Large intestine (tissue), 3 donors: ENCODE results near the gene COL20A1. TPM values are rescaled to one million over a fixed set of nuclear protein-coding genes. Genes with fewer than 3 reads are reported as not detected.

Experiments
- DNase-seq, 2 donors: peaks; one replicate each; pipeline versions ENCODE4 v3.0.0 to v3.0.0-alpha.2; 2013
- H3K27ac ChIP-seq: one replicate; pipeline ENCODE4 v1.5.1; 2013; ENCODE audit warnings: low read length
- H3K27me3 ChIP-seq: 2 replicates; pipeline ENCODE4 v1.6.1; 2013; ENCODE audit warnings: low read length; ENCODE audit not compliant: control insufficient read depth, insufficient read depth
- H3K36me3 ChIP-seq: 2 replicates; pipeline ENCODE4 v1.6.1; 2013; ENCODE audit warnings: low read length; ENCODE audit not compliant: control insufficient read depth, insufficient read depth
- H3K4me1 ChIP-seq: one replicate; pipeline ENCODE4 v1.6.1; 2013; ENCODE audit warnings: low read length; ENCODE audit not compliant: control insufficient read depth, insufficient read depth
- H3K4me3 ChIP-seq: one replicate; pipeline ENCODE4 v1.5.1; 2013; ENCODE audit warnings: low read length
- H3K9me3 ChIP-seq: one replicate; pipeline ENCODE4 v1.6.1; 2013; ENCODE audit warnings: mild to moderate bottlenecking, low read depth, low read length, moderate library complexity; ENCODE audit not compliant: control insufficient read depth
- WGBS: methylation state at CpG from one replicate; pipeline ENCODE4 v1.1.5; 2013; ENCODE audit warnings: low lambda C conversion rate; ENCODE audit not compliant: insufficient coverage; 5-methylcytosine and 5-hydroxymethylcytosine counted together
- polyA plus RNA-seq: library from polyadenylated mRNA; unstranded; fragments of 120-200 nt; gene quantifications from one replicate; pipeline ENCODE4 v1.2.1, GENCODE V29; 2013

The COL20A1 gene
- polyA plus RNA-seq, 1 donor, result 7.2 TPM

GRCh38 chr20:63354636-63355350, 61.8 kb downstream of the COL20A1 start:
- WGBS, result no CpG with 5 or more reads among the region's 25 CpGs
- Histone ChIP-seq H3K27me3 (peaks cover 8% of the 10 kb centered on the region), H3K36me3 (no peaks in the 10 kb centered on the region), H3K27ac (no peak overlapping the region), H3K4me1 (no peaks in the 10 kb centered on the region), H3K9me3 (peaks cover 5% of the 10 kb centered on the region), H3K4me3 (no peak overlapping the region)
- no peak for DNase-seq

DNA sequence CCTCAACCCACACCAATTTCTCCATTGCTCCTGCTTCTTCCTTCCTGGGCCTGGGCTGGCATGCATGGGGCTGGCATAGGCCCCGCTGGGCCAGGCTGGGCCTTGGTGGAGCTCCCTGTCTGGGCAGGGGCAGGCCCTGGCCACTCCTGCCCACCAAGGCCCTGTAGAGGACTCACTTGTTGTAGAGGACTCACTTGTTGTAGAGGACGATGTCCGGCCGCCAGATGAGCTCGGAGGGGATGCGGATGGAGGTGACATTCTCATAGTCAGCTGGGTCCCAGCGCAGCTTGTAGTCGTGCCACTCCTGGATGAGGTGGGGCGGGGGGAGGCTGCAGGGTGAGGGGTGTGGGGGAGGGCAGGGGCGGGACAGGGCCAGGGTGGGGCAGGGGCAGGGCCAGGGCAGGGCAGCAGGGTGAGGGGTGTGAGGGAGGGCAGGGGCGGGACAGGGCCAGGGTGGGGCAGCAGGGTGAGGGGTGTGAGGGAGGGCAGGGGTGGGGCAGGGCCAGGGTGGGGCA, 62.9 kb downstream of the COL20A1 start:
- WGBS, result no CpG with 5 or more reads among the region's 11 CpGs
- H3K4me3 ChIP-seq, result no peak overlapping the region
- peaks cover 3% of the 10 kb centered on the region for H3K9me3 ChIP-seq
- no peak overlapping the region for H3K27ac ChIP-seq
- H3K36me3 ChIP-seq, result no peaks in the 10 kb centered on the region
- no peak for DNase-seq
- no peaks in the 10 kb centered on the region for H3K4me1 ChIP-seq
- peaks cover 18% of the 10 kb centered on the region for H3K27me3 ChIP-seq

DNA sequence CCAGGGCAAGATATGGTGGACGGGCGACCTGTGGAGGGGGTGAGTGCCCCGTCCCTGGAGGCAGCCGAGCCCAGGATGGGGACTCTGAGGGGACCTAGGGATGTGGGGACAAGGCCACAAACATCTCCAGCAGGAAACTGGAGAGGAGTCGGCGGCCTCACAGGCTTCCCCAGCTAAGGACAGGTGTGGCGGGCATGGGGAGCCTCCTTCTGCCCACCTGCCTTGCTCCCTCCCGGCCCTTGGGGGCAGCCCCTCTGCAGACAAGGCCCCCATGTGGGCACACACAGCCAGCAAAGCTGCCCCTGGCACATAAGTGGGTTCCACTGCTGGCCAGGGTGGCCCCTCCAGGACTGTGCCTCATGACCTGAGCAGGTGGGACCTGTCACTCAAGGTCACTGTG, 63.5 kb downstream of the COL20A1 start:
- peaks cover 22% of the 10 kb centered on the region for H3K27me3 ChIP-seq
- no peaks in the 10 kb centered on the region for H3K4me1 ChIP-seq
- H3K36me3 ChIP-seq, result no peaks in the 10 kb centered on the region
- no peaks in the 10 kb centered on the region for H3K9me3 ChIP-seq
- no peak for DNase-seq
- WGBS, result no CpG with 5 or more reads among the region's 8 CpGs
- H3K4me3 ChIP-seq, result no peak overlapping the region
- H3K27ac ChIP-seq, result no peak overlapping the region

DNA sequence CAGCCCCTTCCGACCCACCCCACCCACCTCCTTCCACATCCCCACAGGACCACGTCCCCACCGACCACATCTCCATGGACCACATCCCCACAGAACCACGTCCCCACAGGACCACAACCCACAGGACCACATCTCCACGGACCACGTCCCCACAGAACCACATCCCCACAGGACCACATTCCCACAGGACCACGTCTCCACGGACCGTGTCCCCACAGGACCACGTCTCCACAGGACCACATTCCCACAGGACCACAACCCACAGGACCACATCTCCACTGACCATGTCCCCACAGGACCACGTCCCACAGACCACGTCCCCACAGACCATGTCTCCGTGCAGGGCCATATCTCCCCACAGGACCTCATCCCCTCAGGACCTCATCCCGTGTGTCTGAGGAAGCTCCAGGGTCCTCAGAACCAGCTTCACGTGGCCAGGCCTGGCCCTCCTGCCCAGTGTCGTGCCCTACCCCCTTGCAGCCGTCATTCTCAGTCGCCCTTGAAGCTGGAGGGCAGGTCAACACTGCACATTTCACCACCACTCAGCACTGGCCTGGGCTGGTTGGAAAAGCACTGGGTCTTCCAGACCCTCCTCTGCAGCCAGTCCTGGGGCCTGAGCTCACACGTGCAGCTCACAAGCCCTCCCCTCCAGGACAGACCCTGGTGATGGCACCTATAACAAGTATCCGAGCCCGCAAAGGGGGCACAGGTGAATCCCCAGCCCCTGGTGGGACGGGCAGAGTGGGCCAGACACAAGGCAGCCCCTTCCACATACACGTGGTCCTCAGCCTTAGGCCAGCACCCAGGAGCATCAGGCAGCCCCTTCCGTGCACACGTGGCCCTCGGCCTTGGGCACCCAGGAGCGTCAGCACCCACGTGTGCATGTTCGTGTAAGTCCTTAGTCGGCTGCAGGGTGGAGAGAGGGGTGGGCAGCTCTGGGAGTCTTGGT, 64.2 kb downstream of the COL20A1 start:
- H3K27ac ChIP-seq, result no peak overlapping the region
- WGBS, result no CpG with 5 or more reads among the region's 30 CpGs
- no peaks in the 10 kb centered on the region for H3K36me3 ChIP-seq
- DNase-seq, result no peak
- no peak overlapping the region for H3K4me3 ChIP-seq
- H3K4me1 ChIP-seq, result no peaks in the 10 kb centered on the region
- H3K9me3 ChIP-seq, result peaks cover 3% of the 10 kb centered on the region
- peaks cover 28% of the 10 kb centered on the region for H3K27me3 ChIP-seq

DNA sequence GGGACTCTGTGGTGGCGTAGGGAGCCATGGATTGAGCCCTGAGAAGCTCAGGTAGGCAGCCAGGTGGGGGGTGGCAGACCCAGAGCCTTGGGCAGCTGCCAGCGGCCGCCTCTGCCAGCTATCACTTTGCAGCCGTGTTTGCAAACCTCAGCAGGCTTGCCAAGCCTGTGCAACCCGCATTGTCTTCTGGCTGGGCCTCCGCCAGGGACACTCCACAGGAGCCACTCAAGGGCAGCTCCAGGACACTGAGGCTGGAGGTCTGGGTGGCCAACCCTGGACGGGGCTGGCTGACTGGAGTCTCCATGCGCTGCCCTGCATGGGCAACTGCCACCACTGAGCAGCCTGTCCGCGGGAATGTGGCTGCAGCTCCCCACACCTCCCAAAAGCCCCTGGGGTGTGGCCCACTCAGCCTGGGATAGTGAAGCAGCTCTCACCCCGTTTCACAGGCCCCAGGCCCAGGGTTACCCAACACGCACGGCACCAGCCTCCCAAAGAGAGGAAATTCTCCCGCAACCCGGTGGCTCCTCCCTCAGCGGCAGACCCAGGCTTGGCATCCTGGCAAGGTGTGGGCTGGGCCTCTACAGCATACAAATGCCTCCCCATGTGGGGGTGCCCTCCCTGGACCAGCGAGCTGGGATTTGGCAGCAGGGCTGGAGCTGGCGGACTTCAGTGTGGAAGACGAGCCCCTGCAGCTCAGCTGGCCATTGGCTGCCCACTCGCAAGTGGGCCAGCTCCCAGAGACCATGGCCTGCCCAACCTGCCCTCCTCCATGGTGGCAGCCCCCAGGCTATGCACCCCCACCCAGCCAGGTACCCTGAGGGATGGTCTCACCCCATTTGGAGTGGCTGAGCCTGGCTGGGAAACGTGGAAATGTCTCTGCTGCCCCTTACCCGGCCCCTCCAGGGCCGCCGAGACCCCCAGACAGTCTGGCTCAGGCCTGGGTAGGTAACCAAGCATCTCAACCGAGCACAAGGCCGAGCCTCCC, 65.2 kb downstream of the COL20A1 start:
- Histone ChIP-seq H3K27me3 (peaks cover 37% of the 10 kb centered on the region), H3K4me1 (no peaks in the 10 kb centered on the region), H3K9me3 (peaks cover 3% of the 10 kb centered on the region), H3K27ac (no peak overlapping the region), H3K36me3 (no peaks in the 10 kb centered on the region), H3K4me3 (no peak overlapping the region)
- WGBS, result no CpG with 5 or more reads among the region's 26 CpGs
- no peak for DNase-seq

DNA sequence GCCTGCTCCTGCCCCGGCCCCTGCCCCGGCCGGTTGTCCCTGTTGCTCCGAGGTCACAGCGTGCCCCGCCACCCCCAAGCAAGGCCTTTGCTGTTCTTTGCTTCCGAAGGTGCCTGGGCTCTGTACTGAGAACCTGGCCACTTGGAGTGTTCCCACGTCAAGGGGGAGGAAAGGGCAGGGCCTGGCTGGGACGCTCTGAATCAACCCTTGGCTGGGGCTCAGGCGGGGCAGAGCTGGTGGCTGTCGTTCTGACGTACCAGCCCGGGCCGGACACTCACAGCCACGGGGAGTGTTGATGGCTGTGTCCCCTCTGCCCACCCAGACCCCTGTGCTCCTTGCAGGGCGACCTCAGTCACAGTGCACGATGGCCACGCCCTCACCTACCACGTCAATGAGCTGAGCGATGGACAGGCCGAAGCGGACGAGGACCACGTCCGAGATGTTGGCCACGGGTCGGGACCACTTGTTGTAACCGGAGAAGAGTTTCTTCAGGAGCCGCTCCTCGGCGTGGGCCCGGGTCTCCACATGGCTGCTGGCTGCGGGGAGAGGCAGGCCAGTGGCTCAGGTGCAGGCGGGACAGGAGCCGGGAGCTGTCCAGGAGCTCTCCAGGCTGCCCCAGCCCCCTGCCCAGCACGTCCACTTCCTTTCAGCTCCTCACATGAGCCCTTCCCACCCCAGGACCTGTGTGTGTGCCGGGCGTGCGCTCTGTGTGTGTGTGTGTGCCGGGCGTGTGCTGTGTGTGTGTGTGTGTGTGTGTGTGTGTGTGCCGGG, 66.4 kb downstream of the COL20A1 start:
- peaks cover 3% of the 10 kb centered on the region for H3K9me3 ChIP-seq
- WGBS, result no CpG with 5 or more reads among the region's 42 CpGs
- H3K27ac ChIP-seq, result no peak overlapping the region
- H3K27me3 ChIP-seq, result peaks cover 37% of the 10 kb centered on the region
- no peaks in the 10 kb centered on the region for H3K4me1 ChIP-seq
- no peaks in the 10 kb centered on the region for H3K36me3 ChIP-seq
- H3K4me3 ChIP-seq, result no peak overlapping the region
- DNase-seq, result no peak

DNA sequence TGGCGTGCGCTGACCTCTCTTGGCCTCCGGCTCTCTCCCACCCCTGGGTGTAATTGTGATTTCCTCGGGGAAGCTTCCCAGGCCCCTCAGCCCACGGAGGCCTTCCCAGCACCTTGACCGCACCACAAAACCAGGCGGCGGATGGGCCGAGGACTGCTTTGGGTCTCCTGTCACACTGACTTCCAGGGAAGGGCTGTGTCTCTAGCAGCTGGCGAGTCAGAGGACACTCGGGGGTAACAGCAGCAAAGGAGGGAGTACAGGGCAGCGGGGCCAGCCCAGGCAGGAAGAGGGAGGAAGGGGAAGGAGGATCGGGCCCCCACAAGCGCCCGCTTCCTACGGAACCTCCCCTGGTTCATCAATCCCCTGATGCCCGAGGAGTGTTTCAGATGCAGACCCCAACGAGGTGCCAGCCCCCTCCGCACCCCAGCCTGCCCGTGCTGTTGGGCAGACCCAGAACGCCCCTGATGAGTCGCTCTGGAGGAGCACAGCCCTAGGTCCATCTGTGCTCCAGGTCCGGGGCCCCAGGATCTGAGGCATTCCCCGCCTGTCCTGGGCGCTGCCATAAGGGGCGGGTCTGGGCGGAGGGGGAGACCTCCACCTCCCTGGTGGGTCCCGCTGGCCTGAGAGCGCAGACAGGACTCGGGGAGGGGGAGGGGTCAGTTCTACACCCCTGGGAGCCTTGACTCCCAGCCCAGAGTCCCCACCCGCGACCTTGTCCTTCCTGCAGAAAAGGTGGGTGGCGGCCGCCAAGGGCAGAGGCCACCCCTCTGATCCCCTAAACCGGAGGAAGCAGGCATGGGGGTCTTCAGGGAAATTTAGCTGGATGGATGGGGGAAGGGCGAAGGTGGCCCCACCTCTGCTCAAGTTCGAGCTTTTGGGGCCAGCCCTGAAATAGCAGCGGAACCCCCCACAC, 67.2 kb downstream of the COL20A1 start:
- no peak for DNase-seq
- H3K27ac ChIP-seq, result no peak overlapping the region
- no peaks in the 10 kb centered on the region for H3K36me3 ChIP-seq
- no CpG with 5 or more reads among the region's 38 CpGs for WGBS
- peaks cover 37% of the 10 kb centered on the region for H3K27me3 ChIP-seq
- no peak overlapping the region for H3K4me3 ChIP-seq
- peaks cover 3% of the 10 kb centered on the region for H3K9me3 ChIP-seq
- no peaks in the 10 kb centered on the region for H3K4me1 ChIP-seq

DNA sequence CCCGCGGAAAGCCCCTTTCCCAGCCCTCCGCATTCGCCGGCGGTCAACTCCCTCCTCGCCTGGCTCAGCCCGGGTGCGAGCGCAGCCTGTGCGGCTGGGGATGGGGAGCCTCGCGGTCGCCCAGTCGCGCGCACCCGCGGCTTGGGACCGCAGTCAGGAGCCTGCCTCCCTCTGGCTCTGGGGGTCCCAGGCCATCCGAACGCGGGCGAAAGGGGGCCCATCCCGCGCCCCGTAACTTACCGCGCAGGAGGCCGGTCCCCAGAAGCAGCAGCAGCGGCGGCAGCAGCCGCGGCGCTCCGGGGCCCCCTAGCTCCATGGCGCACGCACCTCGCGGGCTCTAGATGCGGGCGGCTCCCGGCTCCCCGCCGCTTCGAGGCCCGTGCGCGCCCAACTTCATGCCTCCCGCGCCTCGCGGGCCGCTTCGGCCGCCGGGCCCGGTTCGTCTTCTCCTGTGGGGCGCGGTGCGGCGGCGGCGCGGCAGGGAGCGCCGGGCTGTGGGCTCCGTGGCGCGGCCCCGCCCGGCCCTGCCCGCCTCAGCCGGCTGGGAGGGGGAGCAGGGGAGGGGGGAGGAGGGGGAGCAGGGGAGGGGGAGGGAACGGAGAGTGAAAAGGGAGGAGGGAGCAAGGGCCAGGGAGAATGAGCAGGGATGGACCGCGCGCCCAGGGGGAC, 68.0 kb downstream of the COL20A1 start, which contains the start of gene CHRNA4:
TSS of gene CHRNA4 (minus strand) at position 500 of the 669 bp plus-strand sequence. CDS start at position 316, 184 bp downstream.
- no peaks in the 10 kb centered on the region for H3K4me1 ChIP-seq
- no CpG with 5 or more reads among the region's 79 CpGs for WGBS
- no peak for DNase-seq
- H3K9me3 ChIP-seq, result peaks cover 3% of the 10 kb centered on the region
- no peaks in the 10 kb centered on the region for H3K36me3 ChIP-seq
- no peak within 1 kb of the TSS for H3K4me3 ChIP-seq
- H3K27ac ChIP-seq, result no peak within 1 kb of the TSS
- peaks cover 37% of the 10 kb centered on the region for H3K27me3 ChIP-seq
